ENCODE measurements around the gene EID2B.

DNA sequence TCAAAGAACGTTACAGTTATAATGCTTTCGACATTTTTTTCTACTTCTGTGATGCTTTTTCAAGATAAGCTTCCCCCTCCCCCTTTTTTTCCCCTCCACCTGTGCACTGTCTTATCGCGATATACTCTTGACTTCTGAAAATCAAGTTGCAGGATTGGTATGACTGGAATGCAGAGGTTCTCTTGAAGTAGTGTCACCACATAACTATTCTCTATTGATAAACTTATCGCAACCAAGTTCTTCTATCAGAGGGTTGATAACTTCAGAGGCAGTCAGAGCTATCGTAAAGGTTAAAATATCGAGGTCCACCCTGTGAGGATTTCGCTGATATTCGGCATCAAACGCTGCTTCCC, 6.5 kb upstream of the EID2B start:
- TF ChIP-seq, protein P1, sequence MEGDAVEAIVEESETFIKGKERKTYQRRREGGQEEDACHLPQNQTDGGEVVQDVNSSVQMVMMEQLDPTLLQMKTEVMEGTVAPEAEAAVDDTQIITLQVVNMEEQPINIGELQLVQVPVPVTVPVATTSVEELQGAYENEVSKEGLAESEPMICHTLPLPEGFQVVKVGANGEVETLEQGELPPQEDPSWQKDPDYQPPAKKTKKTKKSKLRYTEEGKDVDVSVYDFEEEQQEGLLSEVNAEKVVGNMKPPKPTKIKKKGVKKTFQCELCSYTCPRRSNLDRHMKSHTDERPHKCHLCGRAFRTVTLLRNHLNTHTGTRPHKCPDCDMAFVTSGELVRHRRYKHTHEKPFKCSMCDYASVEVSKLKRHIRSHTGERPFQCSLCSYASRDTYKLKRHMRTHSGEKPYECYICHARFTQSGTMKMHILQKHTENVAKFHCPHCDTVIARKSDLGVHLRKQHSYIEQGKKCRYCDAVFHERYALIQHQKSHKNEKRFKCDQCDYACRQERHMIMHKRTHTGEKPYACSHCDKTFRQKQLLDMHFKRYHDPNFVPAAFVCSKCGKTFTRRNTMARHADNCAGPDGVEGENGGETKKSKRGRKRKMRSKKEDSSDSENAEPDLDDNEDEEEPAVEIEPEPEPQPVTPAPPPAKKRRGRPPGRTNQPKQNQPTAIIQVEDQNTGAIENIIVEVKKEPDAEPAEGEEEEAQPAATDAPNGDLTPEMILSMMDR (IDR thresholded peaks at IDR 0.05) = no peak
- no peak for TF ChIP-seq POLR2A (IDR thresholded peaks at IDR 0.05)

Measured in testis (tissue), 2 donors.